ENCODE data around the gene ZBED1. TPM values are rescaled to one million over a fixed set of nuclear protein-coding genes. Genes with fewer than 3 reads are reported as not detected.
"Not testable (repeated sequence)": the region's sequence is repeated elsewhere in the genome, so short reads cannot be mapped to it uniquely, and the experiment has no call there.

Gene ZBED1
- total RNA-seq, 1 experiment from 2014 or later: 17.3 TPM

DNA sequence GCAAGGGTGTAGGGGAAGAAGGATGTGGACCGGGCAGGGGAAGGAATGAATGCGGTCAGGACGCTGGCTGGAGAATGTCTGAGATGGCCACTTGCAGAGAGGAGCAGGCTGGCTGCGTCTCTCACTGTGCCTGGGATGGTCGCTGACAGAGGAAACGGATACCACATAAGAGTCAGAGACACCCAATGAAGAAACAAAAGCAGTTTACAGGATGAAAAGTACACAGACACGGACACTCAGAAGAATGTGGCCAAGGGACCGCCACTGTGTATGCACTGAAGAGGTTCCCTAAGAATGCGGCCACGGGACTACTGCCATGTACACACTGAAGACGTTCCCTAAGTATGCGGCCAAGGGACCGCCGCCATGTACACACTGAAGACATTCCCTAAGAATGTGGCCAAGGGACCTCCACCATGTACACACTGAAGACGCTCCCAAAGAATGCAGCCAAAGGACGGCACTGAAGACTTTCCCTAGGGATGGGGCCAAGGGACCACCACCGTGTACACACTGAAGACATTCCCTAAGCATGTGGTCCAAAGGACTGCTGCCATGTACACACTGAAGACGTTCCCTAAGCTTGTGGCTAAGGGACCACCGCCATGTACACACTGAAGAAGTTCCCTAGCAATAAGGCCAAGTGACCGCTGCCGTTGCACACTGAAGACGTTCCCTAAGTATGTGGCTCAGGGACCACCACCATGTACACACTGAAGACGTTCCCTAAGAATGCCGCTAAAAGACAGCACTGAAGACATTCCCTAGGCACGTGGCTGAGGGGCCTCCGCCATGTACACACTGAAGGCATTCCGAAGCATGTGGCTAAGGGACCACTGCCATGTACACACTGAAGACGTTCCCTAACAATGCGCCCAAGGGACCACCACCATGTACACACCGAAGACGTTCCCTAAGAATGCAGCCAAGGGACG is 32.2 kb downstream of the ZBED1 start:
- Mint-ChIP-seq H3K27me3 (ENCODE audit: unreplicated experiment) (no peaks in the 10 kb centered on the region), H3K27ac (ENCODE audit: unreplicated experiment) (no peak overlapping the region), H3K36me3 (ENCODE audit: insufficient read depth, unreplicated experiment) (peaks cover 6% of the 10 kb centered on the region), H3K4me1 (ENCODE audit: low read depth, unreplicated experiment) (peaks cover 18% of the 10 kb centered on the region), H3K9me3 (ENCODE audit: low read depth, unreplicated experiment) (no peaks in the 10 kb centered on the region), H3K4me3 (ENCODE audit: low read depth, unreplicated experiment) (no peak overlapping the region)
- no peak for DNase-seq
- CTCF ChIA-PET: no interaction called here
- TF ChIP-seq, protein P1, sequence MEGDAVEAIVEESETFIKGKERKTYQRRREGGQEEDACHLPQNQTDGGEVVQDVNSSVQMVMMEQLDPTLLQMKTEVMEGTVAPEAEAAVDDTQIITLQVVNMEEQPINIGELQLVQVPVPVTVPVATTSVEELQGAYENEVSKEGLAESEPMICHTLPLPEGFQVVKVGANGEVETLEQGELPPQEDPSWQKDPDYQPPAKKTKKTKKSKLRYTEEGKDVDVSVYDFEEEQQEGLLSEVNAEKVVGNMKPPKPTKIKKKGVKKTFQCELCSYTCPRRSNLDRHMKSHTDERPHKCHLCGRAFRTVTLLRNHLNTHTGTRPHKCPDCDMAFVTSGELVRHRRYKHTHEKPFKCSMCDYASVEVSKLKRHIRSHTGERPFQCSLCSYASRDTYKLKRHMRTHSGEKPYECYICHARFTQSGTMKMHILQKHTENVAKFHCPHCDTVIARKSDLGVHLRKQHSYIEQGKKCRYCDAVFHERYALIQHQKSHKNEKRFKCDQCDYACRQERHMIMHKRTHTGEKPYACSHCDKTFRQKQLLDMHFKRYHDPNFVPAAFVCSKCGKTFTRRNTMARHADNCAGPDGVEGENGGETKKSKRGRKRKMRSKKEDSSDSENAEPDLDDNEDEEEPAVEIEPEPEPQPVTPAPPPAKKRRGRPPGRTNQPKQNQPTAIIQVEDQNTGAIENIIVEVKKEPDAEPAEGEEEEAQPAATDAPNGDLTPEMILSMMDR (IDR thresholded peaks at IDR 0.05; ENCODE audit: unreplicated experiment): no peak
- BruUV-seq (replicated peaks): no TSS peak
- intact Hi-C loops (cut with micrococcal nuclease; ENCODE audit: unreplicated experiment): no loop called here

DNA sequence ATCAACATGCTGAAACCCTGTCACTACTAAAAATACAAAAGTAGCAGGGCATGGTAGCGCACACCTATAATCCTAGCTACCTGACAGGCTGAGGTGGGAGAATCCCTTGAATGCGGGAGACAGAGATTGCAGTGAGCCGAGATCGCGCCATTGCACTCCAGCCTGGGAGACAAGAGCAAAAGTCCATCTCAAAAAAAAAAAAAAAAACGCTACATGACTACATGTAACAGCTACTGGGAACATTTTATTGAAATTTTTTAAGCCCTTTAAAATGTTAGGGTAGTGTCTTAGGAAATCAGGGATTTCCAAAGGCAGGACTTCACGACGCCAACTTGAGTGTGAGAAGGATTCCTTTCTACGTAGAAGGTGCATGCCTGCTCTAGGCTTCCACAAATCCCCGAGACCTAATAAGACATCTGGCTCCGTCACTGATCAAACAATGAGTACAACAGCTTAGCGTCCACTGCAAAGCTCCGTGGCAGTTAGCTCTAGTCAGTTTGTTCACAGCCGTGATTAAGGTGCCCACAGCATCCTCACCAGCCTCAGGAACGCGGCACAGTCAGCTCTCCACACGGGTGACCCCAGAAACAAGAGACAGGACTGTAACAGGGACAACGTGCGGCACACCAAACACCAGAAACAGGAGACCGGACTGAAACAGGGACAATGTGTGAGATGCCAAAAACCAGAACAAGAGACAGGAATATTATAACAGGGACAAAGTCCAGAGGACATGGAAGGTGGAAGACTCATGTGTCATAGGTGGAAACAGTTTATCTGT is 33.7 kb downstream of the ZBED1 start:
- Mint-ChIP-seq H3K27me3 (ENCODE audit: unreplicated experiment) (no peaks in the 10 kb centered on the region), H3K27ac (ENCODE audit: unreplicated experiment) (no peak overlapping the region), H3K4me3 (ENCODE audit: low read depth, unreplicated experiment) (no peak overlapping the region), H3K9me3 (ENCODE audit: low read depth, unreplicated experiment) (no peaks in the 10 kb centered on the region), H3K36me3 (ENCODE audit: insufficient read depth, unreplicated experiment) (no peaks in the 10 kb centered on the region), H3K4me1 (ENCODE audit: low read depth, unreplicated experiment) (peaks cover 8% of the 10 kb centered on the region)
- intact Hi-C loops (cut with micrococcal nuclease; ENCODE audit: unreplicated experiment): no loop called here
- TF ChIP-seq, protein P1 (IDR thresholded peaks at IDR 0.05; ENCODE audit: unreplicated experiment): no peak
- CTCF ChIA-PET: no interaction called here
- DNase-seq: no peak
- no TSS peak for BruUV-seq (replicated peaks)

DNA sequence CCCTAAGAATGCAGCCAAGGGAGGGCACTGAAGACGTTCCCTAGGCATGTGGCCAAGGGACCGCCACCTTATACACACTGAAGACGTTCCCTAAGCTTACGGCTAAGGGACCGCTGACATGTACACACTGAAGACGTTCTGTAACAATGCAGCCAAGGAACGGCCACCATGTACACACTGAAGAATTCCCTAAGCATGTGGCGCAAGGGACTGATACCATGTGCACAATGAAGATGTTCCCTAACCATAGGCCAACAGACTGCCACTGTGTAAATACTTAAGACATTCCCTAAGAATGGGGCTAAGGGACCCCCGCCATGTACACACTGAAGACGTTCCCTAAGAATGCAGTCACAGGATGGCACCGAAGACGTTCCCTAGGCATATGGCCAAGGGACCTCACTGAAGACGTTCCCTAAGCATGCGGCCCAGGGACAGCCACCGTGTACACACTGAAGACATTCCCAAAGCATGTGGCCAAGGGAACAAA is 36.1 kb downstream of the ZBED1 start:
- no peak overlapping the region for H3K4me3 Mint-ChIP-seq (ENCODE audit: low read depth, unreplicated experiment)
- H3K9me3 Mint-ChIP-seq (ENCODE audit: low read depth, unreplicated experiment): no peaks in the 10 kb centered on the region
- no peak for DNase-seq
- peaks cover 8% of the 10 kb centered on the region for H3K4me1 Mint-ChIP-seq (ENCODE audit: low read depth, unreplicated experiment)
- H3K27ac Mint-ChIP-seq (ENCODE audit: unreplicated experiment): no peak overlapping the region
- H3K36me3 Mint-ChIP-seq (ENCODE audit: insufficient read depth, unreplicated experiment): no peaks in the 10 kb centered on the region
- no TSS peak for BruUV-seq (replicated peaks)
- CTCF ChIA-PET: no interaction called here
- H3K27me3 Mint-ChIP-seq (ENCODE audit: unreplicated experiment): no peaks in the 10 kb centered on the region
- TF ChIP-seq, protein P1 (IDR thresholded peaks at IDR 0.05; ENCODE audit: unreplicated experiment): no peak
- intact Hi-C loops (cut with micrococcal nuclease; ENCODE audit: unreplicated experiment): no loop called here

DNA sequence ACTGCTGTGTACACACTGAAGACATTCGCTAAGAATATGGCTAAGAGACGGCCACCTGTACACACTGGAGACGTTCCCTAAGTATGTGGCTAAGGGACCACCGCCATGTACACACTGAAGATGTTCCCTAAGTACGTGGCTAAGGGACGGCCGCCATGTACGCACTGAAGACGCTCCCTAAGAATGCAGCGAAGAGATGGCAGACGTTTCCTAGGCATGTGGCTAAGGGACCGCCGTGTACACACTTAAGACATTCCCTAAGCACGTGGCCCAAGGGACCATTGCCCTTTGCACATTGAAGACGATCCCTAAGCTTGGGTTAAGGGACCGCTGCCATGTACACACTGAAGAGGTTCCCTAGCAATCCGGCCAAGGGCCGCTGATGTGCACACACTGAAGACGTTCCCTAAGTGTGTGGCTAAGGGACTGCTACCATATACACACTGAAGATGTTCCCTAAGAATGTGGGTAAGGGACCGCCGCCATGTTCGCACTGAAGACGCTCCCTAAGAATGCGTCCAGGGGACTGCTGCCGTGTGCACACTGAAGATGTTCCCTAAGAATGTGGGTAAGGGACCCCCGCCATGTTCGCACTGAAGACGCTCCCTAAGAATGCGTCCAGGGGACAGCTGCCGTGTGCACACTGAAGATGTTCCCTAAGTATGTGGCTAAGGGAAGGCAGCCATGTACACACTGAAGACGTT is 36.7 kb downstream of the ZBED1 start:
- CTCF ChIA-PET: no interaction called here
- BruUV-seq (replicated peaks): no TSS peak
- Mint-ChIP-seq H3K27me3 (ENCODE audit: unreplicated experiment) (no peaks in the 10 kb centered on the region), H3K27ac (ENCODE audit: unreplicated experiment) (no peak overlapping the region), H3K4me1 (ENCODE audit: low read depth, unreplicated experiment) (peaks cover 8% of the 10 kb centered on the region), H3K9me3 (ENCODE audit: low read depth, unreplicated experiment) (no peaks in the 10 kb centered on the region), H3K36me3 (ENCODE audit: insufficient read depth, unreplicated experiment) (no peaks in the 10 kb centered on the region), H3K4me3 (ENCODE audit: low read depth, unreplicated experiment) (no peak overlapping the region)
- TF ChIP-seq, protein P1 (IDR thresholded peaks at IDR 0.05; ENCODE audit: unreplicated experiment): no peak
- no peak for DNase-seq
- intact Hi-C loops (cut with micrococcal nuclease; ENCODE audit: unreplicated experiment): no loop called here

DNA sequence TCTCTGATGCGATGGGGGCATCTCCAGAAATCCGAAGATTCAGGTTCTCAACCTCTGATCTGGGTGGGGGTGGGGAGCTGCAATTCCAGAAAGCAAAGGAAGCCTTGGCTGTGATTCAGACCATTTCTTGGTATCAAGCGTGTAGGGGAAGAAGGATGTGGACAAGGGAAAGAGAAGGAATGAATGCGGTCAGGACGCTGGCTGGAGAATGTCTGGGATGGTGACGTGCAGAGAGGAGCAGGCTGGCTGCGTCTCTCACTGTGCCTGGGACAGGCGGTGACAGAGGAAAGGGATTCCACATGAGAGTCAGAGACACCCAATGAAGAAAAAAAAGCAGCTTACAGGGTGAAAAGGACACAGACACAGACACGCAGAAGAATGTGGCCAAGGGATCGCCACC is 37.3 kb downstream of the ZBED1 start:
- intact Hi-C loops (cut with micrococcal nuclease; ENCODE audit: unreplicated experiment); H3K4me3 Mint-ChIP-seq (ENCODE audit: low read depth, unreplicated experiment); H3K27ac Mint-ChIP-seq (ENCODE audit: unreplicated experiment); H3K9me3 Mint-ChIP-seq (ENCODE audit: low read depth, unreplicated experiment); H3K36me3 Mint-ChIP-seq (ENCODE audit: insufficient read depth, unreplicated experiment); CTCF ChIA-PET; BruUV-seq (replicated peaks); H3K27me3 Mint-ChIP-seq (ENCODE audit: unreplicated experiment); H3K4me1 Mint-ChIP-seq (ENCODE audit: low read depth, unreplicated experiment); DNase-seq: not testable (repeated sequence)

All from Calu3 (cell line).